ENCODE results near the gene CDC20B. TPM values are rescaled to one million over a fixed set of nuclear protein-coding genes. Genes with fewer than 3 reads are reported as not detected.

CDC20B gene
- polyA plus RNA-seq, 3 donors, result not detected

GRCh38 chr5:55104946-55105701 lies 67.9 kb downstream of the CDC20B start:
- Histone ChIP-seq H3K4me1 (ENCODE audit: control insufficient read depth in 1 of 2, insufficient read depth in 2 of 2, low read length in 2 of 2) (no peaks in the 10 kb centered on the region), H4K20me1 (ENCODE audit: insufficient read depth, low read length) (no peaks in the 10 kb centered on the region), H3K9ac (ENCODE audit: insufficient read depth, low read length, poor library complexity, severe bottlenecking) (no peak overlapping the region), H3K4me3 (replicated peaks in 1 of 3; ENCODE audit: low read depth in 2 of 3, low read length in 3 of 3) (no peak overlapping the region), H3K36me3 (replicated peaks in 1 of 2; ENCODE audit: control insufficient read depth in 1 of 2, insufficient read depth in 2 of 2, low read length in 2 of 2) (no peaks in the 10 kb centered on the region), H3K27ac (ENCODE audit: low read depth in 1 of 2, low read length in 2 of 2) (no peak overlapping the region), H3K9me3 (replicated peaks in 1 of 2; ENCODE audit: control insufficient read depth in 1 of 2, insufficient read depth in 1 of 2, low read length in 2 of 2) (no peaks in the 10 kb centered on the region), H3K4me2 (replicated peaks; ENCODE audit: extremely low read depth, low read length, poor library complexity, severe bottlenecking) (no peak overlapping the region), H3K79me2 (ENCODE audit: insufficient read depth, low read length) (no peaks in the 10 kb centered on the region), H3K27me3 (ENCODE audit: control insufficient read depth in 2 of 2, insufficient read depth in 2 of 2, low read length in 2 of 2) (peaks cover 0 to 2% of the 10 kb centered on the region in 2 donors), H2AFZ (ENCODE audit: insufficient read depth, low read depth, low read length, poor library complexity, severe bottlenecking) (no peak overlapping the region)
- H3K4me3 Mint-ChIP-seq, result no peak overlapping the region
- no peak for TF ChIP-seq CTCF (IDR thresholded peaks at IDR 0.05)
- DNase-seq, result no peak
- H3K4me1 Mint-ChIP-seq, result peaks cover 11% of the 10 kb centered on the region
- 17% methylated on average over 2 of the region's 5 CpGs for WGBS (ENCODE audit: insufficient coverage)
- intact Hi-C loops (cut with micrococcal nuclease), result no loop called here
- H3K36me3 Mint-ChIP-seq, result no peaks in the 10 kb centered on the region
- peaks cover 7 to 16% (median 14%) of the 10 kb centered on the region in 3 donors for H3K27me3 Mint-ChIP-seq (ENCODE audit: low read depth in 3 of 3)
- peaks cover 0 to 8% (median 0%) of the 10 kb centered on the region in 7 donors for H3K9me3 Mint-ChIP-seq
- peak overlapping the region in 1 of 7 donors; percentile 11 for H3K27ac Mint-ChIP-seq

- Mint-ChIP-seq H3K9me3 (peaks cover 0 to 8% (median 3%) of the 10 kb centered on the region in 7 donors), H3K4me3 (no peak overlapping the region), H3K4me1 (peaks cover 11% of the 10 kb centered on the region), H3K27me3 (ENCODE audit: low read depth in 3 of 3) (peaks cover 9 to 16% (median 15%) of the 10 kb centered on the region in 3 donors), H3K36me3 (no peaks in the 10 kb centered on the region), H3K27ac (no peak overlapping the region)
- no peak overlapping the region for H3K9ac ChIP-seq (ENCODE audit: insufficient read depth, low read length, poor library complexity, severe bottlenecking)
- H3K4me3 ChIP-seq (replicated peaks in 1 of 3; ENCODE audit: low read depth in 2 of 3, low read length in 3 of 3), result no peak overlapping the region
- DNase-seq, result no peak
- no peaks in the 10 kb centered on the region for H4K20me1 ChIP-seq (ENCODE audit: insufficient read depth, low read length)
- peaks cover 0 to 2% of the 10 kb centered on the region in 2 donors for H3K27me3 ChIP-seq (ENCODE audit: control insufficient read depth in 2 of 2, insufficient read depth in 2 of 2, low read length in 2 of 2)
- H3K4me2 ChIP-seq (replicated peaks; ENCODE audit: extremely low read depth, low read length, poor library complexity, severe bottlenecking), result no peak overlapping the region
- no peaks in the 10 kb centered on the region for H3K36me3 ChIP-seq (replicated peaks in 1 of 2; ENCODE audit: control insufficient read depth in 1 of 2, insufficient read depth in 2 of 2, low read length in 2 of 2)
- H2AFZ ChIP-seq (ENCODE audit: insufficient read depth, low read depth, low read length, poor library complexity, severe bottlenecking), result no peak overlapping the region
- H3K79me2 ChIP-seq (ENCODE audit: insufficient read depth, low read length), result no peaks in the 10 kb centered on the region
- no peaks in the 10 kb centered on the region for H3K9me3 ChIP-seq (replicated peaks in 1 of 2; ENCODE audit: control insufficient read depth in 1 of 2, insufficient read depth in 1 of 2, low read length in 2 of 2)
- no peak overlapping the region for H3K27ac ChIP-seq (ENCODE audit: low read depth in 1 of 2, low read length in 2 of 2)
- intact Hi-C loops (cut with micrococcal nuclease), result no loop called here
- WGBS (ENCODE audit: insufficient coverage), result 83% methylated on average over 1 of the region's 2 CpGs
- no peaks in the 10 kb centered on the region for H3K4me1 ChIP-seq (ENCODE audit: control insufficient read depth in 1 of 2, insufficient read depth in 2 of 2, low read length in 2 of 2)
- no peak for TF ChIP-seq CTCF (IDR thresholded peaks at IDR 0.05)
Measured at GRCh38 chr5:55104036-55104772, 68.8 kb downstream of the CDC20B start.
